ENCODE measurements around the gene NR1H4.

GRCh38 chr12:100564905-100565467, 91.3 kb downstream of the NR1H4 start:
- TF ChIP-seq CTCF (IDR thresholded peaks at IDR 0.05; ENCODE audit: low read depth, low read length, missing input control), result no peak
- no peak for TF ChIP-seq GABPA (IDR thresholded peaks at IDR 0.05 in 1 of 2, conservative IDR thresholded peaks at IDR 0.05 in 1 of 2)
- TF ChIP-seq JUND (IDR thresholded peaks at IDR 0.05), result peak in 1 of 2 donors; percentile 15
